HEK293 (cell line): ENCODE results near the gene TNFRSF11A.

Experiments used
- TF ChIP-seq, protein P1 (sequence below): fragments of 450-650 bp; formaldehyde crosslinking; IDR thresholded peaks from 2 replicates; pipeline ENCODE4 v1.5.1; 2016; ENCODE audit warnings: missing biosample characterization, missing genetic modification characterization
- TF ChIP-seq, protein P2 (sequence below): fragments of 450-650 bp; formaldehyde crosslinking; conservative IDR thresholded peaks from 2 replicates; pipeline ENCODE4 v1.5.1; 2016; ENCODE audit warnings: low read depth, missing biosample characterization, missing genetic modification characterization

DNA sequence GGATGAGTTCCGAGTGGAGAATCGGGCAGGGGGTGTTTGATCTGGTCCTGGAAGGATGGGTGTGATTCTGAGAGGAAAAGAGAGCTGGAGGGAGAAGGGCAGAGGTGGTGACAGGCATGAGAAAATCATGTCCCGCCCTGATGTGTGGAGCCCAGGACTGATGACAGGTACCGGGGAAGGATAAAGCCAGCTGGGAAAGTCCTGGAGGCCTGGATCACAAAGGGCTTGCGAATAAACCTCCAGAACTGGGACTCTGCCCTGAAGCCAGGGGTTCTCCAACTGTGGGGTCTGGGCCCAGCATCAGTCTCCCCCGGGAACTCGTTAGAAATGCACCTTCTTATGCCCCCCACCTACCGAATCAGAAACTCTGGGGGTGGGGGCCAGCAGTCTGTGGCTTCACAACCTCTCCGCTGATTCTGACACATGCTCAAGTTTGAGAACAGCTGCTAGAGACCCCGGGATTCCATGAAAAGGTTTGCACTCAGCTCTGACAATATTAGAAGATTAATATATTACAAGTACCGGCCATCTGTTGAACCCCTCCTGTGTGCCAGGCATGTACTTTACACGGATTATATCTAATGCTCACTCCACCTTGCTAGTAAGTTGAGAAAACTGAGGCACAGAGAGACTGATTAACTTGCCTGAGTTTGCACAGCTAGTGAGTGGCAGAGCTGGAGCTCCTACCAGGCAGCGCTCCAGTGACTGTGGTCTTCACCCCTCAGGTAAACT is 8.0 kb downstream of the TNFRSF11A start:
- TF ChIP-seq, protein P1, sequence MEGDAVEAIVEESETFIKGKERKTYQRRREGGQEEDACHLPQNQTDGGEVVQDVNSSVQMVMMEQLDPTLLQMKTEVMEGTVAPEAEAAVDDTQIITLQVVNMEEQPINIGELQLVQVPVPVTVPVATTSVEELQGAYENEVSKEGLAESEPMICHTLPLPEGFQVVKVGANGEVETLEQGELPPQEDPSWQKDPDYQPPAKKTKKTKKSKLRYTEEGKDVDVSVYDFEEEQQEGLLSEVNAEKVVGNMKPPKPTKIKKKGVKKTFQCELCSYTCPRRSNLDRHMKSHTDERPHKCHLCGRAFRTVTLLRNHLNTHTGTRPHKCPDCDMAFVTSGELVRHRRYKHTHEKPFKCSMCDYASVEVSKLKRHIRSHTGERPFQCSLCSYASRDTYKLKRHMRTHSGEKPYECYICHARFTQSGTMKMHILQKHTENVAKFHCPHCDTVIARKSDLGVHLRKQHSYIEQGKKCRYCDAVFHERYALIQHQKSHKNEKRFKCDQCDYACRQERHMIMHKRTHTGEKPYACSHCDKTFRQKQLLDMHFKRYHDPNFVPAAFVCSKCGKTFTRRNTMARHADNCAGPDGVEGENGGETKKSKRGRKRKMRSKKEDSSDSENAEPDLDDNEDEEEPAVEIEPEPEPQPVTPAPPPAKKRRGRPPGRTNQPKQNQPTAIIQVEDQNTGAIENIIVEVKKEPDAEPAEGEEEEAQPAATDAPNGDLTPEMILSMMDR (tag by site-specific recombination), result no peak
- TF ChIP-seq, protein P2, sequence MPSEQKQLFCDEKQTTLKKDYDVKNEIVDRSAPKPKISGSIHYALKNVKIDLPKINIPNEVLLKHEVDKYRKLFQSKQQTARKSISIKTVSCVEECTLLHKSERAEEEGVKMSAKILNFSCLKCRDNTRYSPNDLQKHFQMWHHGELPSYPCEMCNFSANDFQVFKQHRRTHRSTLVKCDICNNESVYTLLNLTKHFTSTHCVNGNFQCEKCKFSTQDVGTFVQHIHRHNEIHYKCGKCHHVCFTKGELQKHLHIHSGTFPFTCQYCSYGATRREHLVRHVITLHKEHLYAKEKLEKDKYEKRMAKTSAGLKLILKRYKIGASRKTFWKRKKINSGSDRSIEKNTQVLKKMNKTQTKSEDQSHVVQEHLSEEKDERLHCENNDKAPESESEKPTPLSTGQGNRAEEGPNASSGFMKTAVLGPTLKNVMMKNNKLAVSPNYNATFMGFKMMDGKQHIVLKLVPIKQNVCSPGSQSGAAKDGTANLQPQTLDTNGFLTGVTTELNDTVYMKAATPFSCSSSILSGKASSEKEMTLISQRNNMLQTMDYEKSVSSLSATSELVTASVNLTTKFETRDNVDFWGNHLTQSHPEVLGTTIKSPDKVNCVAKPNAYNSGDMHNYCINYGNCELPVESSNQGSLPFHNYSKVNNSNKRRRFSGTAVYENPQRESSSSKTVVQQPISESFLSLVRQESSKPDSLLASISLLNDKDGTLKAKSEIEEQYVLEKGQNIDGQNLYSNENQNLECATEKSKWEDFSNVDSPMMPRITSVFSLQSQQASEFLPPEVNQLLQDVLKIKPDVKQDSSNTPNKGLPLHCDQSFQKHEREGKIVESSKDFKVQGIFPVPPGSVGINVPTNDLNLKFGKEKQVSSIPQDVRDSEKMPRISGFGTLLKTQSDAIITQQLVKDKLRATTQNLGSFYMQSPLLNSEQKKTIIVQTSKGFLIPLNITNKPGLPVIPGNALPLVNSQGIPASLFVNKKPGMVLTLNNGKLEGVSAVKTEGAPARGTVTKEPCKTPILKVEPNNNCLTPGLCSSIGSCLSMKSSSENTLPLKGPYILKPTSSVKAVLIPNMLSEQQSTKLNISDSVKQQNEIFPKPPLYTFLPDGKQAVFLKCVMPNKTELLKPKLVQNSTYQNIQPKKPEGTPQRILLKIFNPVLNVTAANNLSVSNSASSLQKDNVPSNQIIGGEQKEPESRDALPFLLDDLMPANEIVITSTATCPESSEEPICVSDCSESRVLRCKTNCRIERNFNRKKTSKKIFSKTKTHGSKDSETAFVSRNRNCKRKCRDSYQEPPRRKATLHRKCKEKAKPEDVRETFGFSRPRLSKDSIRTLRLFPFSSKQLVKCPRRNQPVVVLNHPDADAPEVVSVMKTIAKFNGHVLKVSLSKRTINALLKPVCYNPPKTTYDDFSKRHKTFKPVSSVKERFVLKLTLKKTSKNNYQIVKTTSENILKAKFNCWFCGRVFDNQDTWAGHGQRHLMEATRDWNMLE (tag by site-specific recombination), result no peak
